ENCODE measurements around the gene CCDC106.

The CCDC106 gene

GRCh38 chr19:55626350-55626749, 21.7 kb upstream of the CCDC106 start:
- no peaks in the 10 kb centered on the region for H3K9me3 ChIP-seq (ENCODE audit: control insufficient read depth, insufficient read depth, low read depth, low read length)
- no peak overlapping the region for H3K27ac ChIP-seq (ENCODE audit: extremely low read depth, low read depth, low read length)
- TF ChIP-seq ZNF423 (tag by site-specific recombination; IDR thresholded peaks at IDR 0.05) (no peak), ZNF776 (tag by site-specific recombination; IDR thresholded peaks at IDR 0.05; ENCODE audit: borderline replicate concordance) (no peak), KLF1 (tag by site-specific recombination; IDR thresholded peaks at IDR 0.05) (no peak)
- ChIA-PET CTCF (interaction anchor here (0.5 to 5.3 kb wide), 12 partner anchors 12 to 537 kb away, joined by 3 to 30 read pairs (median 4); partner anchors contain the start of gene ZNF865), POLR2A (interaction anchor here (0.6 to 3.5 kb wide), 2 partner anchors 26 to 167 kb away, joined by 7 to 34 read pairs; partner anchors contain the start of genes FIZ1 and ZNF524)
- peaks cover 5% of the 10 kb centered on the region for H3K4me1 ChIP-seq (ENCODE audit: control insufficient read depth, insufficient read depth, low read length)
- no peak overlapping the region for H3K4me3 ChIP-seq (ENCODE audit: low read depth, low read length)
- H3K36me3 ChIP-seq (ENCODE audit: control insufficient read depth in 2 of 2, insufficient read depth in 1 of 2, low read length in 2 of 2), result no peaks in the 10 kb centered on the region

GRCh38 chr19:55632463-55632834, 15.6 kb upstream of the CCDC106 start:
- H3K4me1 ChIP-seq (ENCODE audit: control insufficient read depth, insufficient read depth, low read length), result peaks cover 12% of the 10 kb centered on the region
- ChIA-PET CTCF (interaction anchor here (0.6 to 6.0 kb wide), 50 partner anchors 8 to 824 kb away, joined by 3 to 62 read pairs (median 5); partner anchors contain the start of genes CCDC106, RDH13, U2AF2 and ZNF581), POLR2A (interaction anchor here (0.6 to 4.2 kb wide), 13 partner anchors 8 to 701 kb away, joined by 3 to 22 read pairs (median 4); partner anchors contain the start of genes FIZ1, ISOC2, U2AF2 and ZNF581)
- H3K36me3 ChIP-seq (ENCODE audit: control insufficient read depth in 2 of 2, insufficient read depth in 1 of 2, low read length in 2 of 2), result no peaks in the 10 kb centered on the region; a peak in 1 of 3 replicates
- TF ChIP-seq ZNF362 (tag by site-specific recombination; IDR thresholded peaks at IDR 0.05) (no peak), ZNF248 (tag by site-specific recombination; IDR thresholded peaks at IDR 0.05) (no peak), IKZF3 (tag by site-specific recombination; IDR thresholded peaks at IDR 0.05) (0 out of 2 replicates have a peak, but pooled peaks have one; percentile 46), ZBTB11 (tag by site-specific recombination; conservative IDR thresholded peaks at IDR 0.05; ENCODE audit: low read depth) (no peak; the same call in 1 of the 2 replicates), ZNF654 (tag by site-specific recombination; IDR thresholded peaks at IDR 0.05; ENCODE audit: low read depth) (peak; percentile 54), CTCF (tag by site-specific recombination; IDR thresholded peaks at IDR 0.05) (peak; percentile 79), ZNF239 (tag by site-specific recombination; IDR thresholded peaks at IDR 0.05) (no peak), ZNF501 (tag by site-specific recombination; IDR thresholded peaks at IDR 0.05) (no peak), ZSCAN30 (tag by site-specific recombination; IDR thresholded peaks at IDR 0.05) (peak; percentile 44; the same call in 1 of the 2 replicates), ZNF660 (tag by site-specific recombination; IDR thresholded peaks at IDR 0.05) (peak; percentile 81; the same call in 1 of the 2 replicates), ZNF157 (tag by site-specific recombination; IDR thresholded peaks at IDR 0.05) (no peak), ZNF514 (tag by site-specific recombination; IDR thresholded peaks at IDR 0.05) (no peak), ZNF692 (tag by site-specific recombination; IDR thresholded peaks at IDR 0.05) (peak; percentile 62; the same call in 1 of the 2 replicates)
- H3K4me3 ChIP-seq (ENCODE audit: low read depth, low read length), result no peak overlapping the region
- no peaks in the 10 kb centered on the region for H3K9me3 ChIP-seq (ENCODE audit: control insufficient read depth, insufficient read depth, low read depth, low read length)
- no peak overlapping the region for H3K27ac ChIP-seq (ENCODE audit: extremely low read depth, low read depth, low read length)
